GM19043 (cell line): ENCODE data around the gene A4GALT.
"Not testable (repeated sequence)": the region's sequence is repeated elsewhere in the genome, so short reads cannot be mapped to it uniquely, and the experiment has no call there.

Experiments
- ATAC-seq: cut with Tn5 transposase; IDR thresholded peaks from one replicate; pipeline ENCODE4 v1.9.1; 2021; ENCODE audit warnings: low read depth; ENCODE audit not compliant: unreplicated experiment

A4GALT gene

DNA sequence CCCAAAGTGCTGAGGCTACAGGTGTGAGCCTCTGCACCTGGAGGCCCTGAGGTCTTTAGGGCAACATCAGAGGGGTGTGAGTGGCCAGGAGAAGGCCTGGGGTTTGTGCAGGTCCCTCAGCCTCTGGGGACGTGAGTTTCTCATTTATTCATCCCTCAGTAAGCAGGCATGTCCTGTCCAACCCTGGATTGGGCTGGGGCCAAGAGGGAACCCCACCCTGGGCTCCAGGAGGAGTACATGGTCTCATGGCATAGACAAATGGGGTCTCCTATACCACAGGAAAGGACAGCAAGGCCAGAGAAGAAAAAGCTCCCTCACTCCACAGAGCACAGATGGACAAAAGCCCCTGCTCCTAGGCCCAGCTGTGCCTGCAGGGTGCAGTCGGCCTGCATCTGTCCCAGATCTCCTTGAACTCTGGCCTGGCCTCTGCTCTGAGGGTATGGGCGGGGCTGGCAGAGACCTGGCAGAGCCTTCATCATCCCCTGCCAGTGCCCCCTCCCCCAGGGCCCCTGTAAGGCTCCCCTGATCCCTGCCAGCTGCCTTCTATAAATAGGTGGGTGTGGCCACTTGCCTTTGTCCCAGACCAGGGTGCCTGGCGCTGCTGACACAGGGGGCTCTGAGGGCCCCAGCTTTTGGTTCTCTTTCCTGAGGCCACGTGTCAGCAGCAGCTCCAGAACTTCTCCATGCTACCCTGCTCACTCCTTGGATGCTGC is 34.6 kb downstream of the A4GALT start:
- no peak for ATAC-seq

DNA sequence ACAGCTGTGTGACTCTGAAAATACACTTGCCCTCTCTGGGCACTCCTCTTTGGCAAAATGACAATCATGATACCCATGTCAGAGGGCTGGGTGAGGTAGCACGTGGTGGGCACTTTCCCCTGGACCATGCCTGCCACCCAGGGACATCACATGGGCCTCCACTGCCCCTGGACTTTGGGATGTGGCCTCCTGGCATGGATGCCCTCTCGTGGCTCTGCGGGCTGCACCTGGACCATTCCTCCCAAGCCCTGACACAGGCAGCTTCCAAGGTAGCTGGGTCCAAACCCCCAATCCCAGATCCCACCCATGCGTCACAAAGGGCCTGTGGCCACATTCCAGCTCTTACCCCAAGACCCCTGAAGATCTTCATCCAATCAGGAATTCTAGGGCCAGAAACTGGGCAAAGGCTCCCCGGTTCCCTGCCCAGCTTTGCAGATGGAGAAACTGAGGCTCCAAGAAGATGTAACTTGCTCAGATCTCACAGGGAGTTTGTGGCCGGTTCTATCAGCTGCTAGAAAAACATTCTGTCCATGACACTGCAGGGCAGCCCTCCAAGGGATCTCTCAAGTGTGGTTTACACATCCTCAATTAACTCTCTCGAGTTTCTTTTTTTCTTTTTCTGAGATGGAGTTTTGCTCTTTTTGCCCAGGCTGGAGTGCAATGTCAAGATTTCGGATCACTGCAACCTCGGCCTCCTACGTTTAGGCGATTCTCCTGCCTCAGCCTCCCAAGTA is 36.0 kb downstream of the A4GALT start:
- no peak for ATAC-seq

DNA sequence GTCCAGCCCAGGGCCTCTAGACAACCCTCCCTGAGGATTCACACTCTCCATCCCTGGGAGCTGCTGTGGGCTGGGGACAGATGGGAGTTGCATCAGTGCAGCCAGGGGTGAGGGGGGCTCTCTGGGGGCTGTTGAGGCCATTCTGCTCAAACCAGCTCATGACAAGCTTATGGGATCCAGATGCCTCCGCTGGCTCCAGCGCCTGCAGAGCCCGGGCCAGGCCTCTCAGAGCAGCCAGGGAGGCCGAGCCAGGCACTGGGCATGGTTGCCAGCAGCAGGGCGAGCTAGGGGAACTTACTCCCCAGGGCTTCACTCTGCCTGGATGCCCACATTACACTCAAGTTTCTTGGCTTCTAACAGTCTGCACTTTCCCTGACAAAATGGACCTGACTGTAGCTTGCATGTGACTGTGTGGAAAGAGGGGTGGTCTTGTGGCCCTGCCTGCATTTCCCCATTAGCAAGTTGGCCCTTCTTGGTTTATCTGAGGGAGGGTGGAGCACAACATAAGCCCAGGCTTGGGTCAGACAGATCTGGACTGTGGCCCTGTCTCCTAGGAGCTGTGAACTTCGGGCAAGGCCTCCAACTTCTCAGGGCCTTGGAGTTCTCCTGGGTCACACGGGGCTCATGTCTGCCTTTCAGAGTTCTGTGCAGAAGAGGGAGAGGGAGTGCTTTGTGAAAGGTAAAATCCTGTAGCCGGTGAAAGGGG is 36.9 kb downstream of the A4GALT start:
- no peak for ATAC-seq

DNA sequence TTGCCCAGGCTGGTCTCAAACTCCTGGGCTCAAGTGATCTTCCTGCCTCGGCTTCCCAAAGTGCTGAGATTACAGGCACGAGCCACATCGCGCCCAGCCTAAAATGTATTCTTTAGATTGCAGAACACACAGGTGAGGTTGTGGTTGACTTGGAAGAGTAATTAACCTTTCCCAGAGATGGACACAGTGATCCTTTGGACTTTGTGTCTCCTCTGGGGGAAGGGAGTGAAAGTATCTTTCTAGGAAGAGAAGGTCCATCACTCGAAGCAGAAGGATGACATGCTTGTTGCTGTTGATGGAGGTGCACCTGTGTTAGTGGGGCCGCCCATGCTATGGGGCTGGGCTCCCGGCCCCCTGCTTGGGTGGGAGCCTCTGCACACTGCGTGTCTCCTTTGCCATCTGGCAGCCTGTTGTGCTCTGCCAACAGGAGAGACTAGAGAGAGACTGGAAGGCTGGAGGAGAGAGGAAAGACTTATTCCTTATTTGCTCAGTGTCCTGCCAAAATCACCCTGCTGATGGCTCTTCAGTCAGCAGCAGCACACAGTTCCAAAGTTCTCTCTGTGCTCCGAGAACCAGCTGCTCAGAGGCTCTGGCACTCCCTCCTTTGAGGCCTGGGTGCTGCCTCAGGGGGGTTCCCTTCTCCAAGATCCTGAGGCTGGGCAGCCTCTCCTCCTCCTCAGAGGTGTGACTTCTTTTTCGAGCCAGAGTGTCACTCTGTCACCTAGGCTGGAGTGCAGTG is 38.4 kb downstream of the A4GALT start:
- ATAC-seq: no peak

DNA sequence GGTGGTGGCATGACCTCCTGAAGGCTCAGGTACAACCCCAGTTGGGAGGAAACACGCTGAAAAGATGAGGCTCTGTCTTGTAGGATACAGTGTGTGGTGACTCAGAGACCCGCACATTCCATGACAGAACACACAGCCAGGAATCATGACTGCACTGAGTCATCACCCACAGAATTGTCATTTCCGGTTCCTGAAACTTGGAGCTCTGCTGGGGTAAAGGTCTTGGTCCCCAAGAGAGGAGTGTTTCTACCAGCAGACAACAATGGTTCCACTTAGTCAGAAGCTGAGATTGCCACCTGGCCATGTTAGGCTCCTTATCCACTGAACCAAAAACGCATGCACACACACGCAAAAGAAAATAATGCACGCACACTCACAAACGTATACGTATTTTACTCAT is 40.0 kb downstream of the A4GALT start:
- ATAC-seq: no peak

DNA sequence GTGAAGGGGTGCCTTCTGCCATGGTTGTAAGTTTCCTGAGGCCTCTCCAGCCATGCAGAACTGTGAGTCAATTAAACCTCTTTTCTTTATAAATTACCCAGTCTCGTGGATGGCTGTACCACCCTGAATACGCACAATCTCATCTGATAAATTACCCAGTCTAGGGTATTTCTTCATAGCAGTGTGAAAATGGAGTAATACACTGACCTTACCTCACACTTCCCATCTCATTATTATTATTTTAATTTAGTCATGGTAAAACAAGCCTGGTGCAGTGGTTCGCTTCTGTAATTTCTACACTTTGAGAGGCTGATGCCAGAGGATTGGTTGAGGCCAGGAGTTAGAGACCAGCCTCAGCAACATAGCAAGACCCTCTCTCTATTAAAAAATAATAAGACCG is 41.0 kb downstream of the A4GALT start:
- no peak for ATAC-seq

DNA sequence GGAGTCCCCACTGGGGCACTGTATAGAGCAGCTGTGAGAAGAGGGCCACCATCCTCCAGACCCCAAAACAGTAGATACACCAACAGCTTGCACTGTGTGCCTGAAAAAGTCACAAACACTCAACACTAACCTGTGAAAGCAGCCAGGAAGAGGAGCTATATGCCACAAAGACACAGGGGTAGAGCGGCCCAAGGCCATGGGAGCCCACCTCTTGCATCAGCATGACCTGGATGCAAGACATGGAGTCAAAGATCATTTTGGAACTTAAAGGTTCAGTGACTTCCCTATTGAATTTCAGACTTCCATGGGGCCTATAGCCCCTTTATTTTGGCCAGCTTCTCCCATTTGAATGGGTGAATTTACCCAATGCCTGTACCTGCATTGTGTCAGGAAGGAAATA is 41.8 kb downstream of the A4GALT start:
- no peak for ATAC-seq

DNA sequence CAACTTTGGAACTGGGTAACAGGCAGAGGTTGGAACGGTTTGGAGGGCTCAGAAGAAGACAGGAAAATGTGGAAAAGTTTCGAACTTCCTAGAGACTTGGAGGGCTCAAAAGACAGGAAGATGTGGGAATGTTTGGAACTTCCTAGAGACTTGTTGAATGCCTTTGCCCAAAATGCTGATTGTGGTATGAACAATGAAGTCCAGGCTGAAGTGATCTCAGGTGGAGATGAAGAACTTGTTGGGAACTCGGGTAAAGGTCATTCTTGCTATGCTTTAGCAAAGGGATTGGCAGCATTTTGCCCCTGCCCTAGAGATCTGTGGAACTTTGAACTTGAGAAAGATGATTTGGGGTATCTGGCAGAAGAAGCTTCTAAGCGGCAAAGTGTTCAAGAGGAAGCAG is 42.7 kb downstream of the A4GALT start:
- not testable (repeated sequence) for ATAC-seq

DNA sequence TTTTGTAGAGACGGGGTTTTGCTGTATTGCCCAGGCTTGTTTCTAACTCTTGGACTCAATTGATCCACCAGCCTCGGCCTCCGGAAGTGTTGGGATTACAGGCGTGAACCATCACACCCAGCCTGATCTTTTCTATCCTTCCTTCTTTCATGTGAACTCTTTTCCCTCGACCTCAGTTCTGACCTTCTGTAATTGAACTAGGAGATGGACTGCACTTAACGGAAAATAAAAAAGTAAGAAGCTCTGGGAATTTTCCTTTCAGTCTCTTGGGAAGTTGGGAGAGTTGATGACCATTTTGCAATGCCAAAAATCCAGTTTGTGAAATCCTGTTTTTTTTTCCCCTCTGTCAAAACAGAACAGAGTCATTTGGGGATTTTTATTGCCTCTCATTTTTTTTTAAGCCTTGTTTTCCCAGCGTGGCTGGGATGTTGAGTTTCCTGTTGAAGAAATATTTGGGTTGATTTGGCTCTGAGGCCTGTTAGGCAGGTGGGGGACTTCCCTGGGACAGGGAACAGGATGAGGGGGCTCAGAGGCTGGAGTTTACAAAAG is 44.5 kb downstream of the A4GALT start:
- ATAC-seq: no peak

DNA sequence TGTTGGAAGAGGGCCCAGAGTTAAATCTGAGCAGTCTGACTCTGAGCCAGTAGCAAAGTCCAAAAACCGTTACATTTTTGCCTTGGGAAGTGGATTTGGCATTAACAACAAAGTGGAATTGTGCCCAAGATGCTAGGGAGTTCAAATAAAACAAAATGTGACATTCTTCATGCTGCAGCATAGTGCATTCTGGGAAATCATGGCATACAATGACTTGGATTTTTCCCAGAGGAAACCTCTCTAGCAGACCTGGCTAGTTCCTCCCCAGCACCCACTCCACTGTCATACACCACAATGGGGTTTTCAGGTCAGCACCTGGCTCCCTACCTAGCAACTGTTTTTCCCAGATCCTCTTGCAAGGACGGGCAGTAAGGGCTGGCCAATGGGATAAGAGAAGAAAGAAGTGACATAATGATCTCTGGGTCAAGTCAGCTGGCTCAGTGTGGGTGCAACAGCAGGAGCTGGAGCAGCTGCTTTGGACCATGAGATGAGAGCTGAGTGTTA is 46.7 kb downstream of the A4GALT start:
- no peak for ATAC-seq

DNA sequence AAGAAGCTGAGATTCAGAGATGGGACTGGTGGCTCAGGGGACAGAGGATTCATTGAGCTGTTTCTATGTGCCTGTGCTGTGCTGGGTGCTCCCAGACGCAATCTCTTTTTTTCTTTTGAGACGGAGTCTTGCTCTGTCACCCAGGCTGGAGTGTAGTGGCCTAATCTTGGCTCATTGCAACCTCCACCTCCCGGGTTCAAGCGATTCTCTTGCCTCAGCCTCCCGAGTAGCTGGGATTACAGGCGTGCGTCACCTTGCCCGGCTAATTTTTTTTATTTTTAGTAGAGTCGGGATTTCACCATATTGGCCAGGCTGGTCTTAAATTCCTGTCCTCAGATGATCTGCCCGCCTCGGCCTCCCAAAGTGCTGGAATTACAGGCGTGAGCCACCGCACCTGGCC is 47.6 kb downstream of the A4GALT start:
- not testable (repeated sequence) for ATAC-seq

DNA sequence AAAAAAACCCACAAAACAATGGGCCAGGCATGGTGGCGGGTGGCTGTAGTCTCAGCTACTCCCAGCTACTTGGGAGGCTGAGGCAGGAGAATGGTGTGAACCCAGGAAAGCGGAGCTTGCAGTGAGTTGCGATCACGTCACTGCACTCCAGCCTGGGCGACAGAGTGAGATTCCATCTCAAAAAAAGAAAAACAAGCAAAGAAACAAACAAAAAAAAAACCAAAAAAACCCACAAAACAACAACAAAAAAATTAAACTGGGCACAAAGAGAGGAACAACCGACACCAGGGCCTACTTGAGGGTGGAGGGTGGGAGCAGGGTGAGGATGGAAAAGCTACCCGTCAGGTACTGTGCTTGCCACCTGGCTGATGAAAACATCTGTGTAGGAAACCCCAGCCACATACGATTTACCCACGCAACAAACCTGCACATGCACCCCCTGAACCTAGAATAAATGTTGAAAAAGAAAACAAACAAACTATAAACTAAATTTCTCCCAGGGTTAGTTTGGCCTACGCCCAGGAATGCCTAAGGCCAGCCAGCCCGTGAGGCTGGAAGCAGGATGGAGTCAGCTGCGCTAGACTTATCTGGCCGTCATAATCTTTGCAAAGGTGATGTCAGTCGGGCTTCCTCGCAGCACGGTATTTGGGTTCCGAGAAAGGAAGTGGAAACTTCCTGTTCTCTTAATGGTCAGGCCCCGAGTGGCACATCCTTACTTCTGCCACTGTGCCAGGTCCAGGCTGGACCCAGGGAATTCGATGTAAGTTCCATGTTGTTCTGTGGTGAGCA is 49.6 kb downstream of the A4GALT start:
- no peak for ATAC-seq

DNA sequence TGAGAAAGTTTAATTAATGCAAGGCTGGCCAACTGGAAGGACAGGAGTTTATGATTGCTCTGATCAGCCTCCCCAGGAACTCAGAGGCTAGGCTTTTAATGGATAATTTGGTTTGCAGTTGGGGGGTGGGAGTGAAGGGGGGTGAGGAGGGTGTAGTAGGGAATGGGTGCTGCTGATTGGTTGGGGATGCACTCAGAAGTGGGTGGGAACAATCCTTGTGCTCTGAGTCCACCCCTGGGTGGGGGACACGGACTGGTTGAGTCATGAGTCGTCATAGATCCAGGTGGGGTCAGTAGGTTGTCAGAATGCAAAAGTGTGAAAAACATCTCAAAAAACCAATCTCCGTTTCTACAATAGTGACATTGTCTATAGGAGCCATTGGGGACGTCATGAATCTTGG is 50.6 kb downstream of the A4GALT start:
- no peak for ATAC-seq

DNA sequence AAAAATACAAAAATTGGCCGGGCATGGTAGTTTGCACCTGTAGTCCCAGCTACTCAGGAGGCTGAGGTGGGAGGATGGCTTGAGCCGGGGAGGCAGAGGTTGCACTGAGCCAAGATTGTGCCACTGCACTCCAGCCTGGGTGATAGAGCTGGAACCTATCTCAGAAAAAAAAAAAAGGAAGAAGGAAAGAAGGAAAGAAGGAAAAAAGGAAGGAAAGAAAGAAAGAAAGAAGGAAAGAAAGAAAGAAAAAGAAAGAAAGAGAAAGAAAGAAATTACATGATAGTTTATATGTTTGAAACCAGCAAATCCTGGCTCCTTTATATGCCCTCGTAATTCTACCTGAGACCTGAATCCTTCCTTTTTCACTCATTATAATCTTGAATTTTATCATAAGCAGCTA is 54.3 kb downstream of the A4GALT start:
- ATAC-seq: not testable (repeated sequence)

DNA sequence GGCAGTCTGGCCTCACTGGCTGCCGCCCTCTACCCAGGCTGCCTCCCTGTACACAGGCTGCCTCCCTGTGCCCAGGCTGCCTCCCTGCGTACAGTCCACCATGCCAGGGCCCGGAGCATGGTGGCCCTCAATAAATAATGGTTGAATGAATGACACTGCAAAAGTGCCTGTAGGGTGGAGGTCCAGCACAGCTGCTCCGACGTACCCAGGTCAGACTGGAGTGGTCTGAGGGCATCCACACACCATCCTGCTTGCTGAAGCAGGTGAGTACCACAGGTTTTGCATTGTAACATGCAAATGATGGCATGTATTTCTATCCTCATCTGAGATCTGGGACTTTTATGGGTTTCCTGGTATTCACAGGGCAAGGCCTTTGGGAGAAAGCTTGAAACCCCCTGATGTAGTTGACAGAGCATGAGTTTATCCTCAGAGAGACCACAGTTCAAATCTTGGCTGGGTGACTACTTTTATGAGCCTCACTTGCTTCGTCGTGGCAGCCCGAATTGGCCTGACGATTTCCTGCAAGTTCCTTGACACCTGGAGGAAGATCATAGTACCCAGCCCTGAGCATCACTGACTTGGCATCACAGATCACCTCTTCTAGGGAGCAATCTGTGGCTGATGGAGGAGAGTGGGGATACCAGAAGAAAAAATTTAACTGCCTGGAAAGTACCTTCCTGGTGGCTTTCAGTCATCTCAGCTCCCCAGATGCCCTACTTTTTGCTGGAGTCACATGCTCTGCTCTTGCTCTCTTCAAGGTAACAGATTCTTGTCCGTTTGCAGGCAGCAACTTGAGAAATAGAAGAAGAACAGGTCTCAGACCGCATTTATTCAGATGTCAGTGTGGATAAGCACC is 55.5 kb downstream of the A4GALT start:
- no peak for ATAC-seq

DNA sequence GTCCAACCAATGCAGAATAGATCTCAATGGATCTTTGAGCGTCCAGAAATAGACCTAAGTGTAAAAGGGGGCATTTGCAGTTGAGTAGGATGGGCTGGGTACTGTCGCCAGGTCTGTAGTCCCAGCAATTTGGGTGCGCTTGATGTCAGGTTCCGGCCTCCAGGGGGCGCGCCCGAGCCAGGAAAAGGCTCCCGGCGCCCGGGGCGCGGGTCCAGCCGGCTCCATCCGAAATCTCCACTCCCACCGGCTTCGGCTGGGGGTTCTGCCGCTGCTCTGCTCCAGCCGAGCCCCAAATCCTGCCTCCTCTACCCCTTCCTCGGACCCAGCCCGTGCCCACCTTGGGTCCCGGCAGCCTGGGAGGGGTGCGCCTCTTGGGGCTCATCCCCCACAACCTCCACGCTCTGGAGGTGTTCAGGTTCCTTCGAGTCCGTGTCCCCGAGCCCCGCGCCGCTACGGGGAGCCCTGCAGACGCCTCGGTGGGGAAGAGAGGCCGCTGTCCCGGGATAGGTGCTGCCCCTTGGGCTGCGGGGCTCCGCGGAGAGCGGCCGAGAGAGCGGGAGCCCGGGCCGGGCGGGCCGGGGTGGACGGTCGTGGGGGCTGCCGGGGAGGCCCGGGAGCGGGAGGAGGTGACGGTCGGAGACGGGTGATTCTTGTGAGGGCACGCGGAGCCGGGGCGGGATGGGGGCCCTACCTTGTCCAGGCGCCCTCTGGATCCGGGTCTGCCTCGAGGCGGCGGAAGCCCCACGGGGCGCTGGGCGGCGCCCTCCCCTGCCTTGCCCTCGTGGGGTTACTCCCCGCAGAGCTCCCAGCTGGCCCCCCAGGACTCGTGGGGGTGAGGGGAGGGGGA is 58.5 kb downstream of the A4GALT start:
- no peak for ATAC-seq

DNA sequence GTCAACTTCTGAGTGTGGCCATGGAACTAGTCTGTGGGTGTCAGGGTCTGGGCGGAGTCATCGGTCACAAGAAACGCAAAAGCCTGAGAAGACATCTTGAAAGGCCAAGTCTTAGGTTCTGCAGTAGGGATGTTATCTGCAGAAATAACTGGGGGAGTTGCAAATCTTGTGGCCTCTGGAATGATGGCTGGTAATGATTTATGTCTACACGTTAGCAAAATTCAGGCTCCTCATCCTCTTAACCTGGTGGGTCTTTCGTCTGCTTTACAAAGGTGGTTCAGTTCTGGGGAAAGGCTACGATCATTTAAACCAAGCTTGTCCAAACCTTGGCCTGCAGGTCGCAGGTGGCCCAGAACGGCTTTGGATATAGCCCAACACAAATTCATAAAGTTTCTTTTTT is 64.1 kb downstream of the A4GALT start:
- ATAC-seq: no peak

DNA sequence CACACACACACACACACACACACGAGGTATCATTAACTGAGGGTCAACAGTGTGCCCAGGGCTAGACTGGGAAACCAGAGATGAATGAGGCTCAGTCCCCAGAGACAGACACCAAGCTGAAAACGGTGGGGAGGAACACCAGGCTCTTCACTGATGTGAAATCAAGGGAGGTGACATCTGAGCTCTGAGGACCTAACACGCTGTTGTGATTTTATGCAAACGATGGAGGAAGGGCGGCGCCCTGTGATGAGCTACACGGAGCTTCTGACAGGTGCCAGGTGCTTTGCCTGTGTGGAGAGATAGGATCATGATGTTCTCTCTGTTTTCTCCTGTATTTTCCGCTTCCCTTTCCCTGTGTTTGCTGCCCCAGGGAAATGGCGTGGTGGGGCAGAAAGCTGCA is 65.0 kb downstream of the A4GALT start:
- no peak for ATAC-seq
